Neural cell (in vitro differentiated cells): ENCODE results near the gene ADGB. TPM values are rescaled to one million over a fixed set of nuclear protein-coding genes. Genes with fewer than 3 reads are reported as not detected.

Experiments
- H2AFZ ChIP-seq: fragments of 200-600, 300-800 bp; sonication (generic), shearing (Covaris generic); 2 replicates; pipeline ENCODE4 v1.6.0; 2014; ENCODE audit warnings: low read depth, mild to moderate bottlenecking, antibody characterized with exemption, low read length, moderate library complexity
- H3F3A ChIP-seq: fragments of 200-600 bp; shearing (Covaris generic); 2 replicates; pipeline ENCODE4 v1.6.1; 2016; ENCODE audit warnings: mild to moderate bottlenecking, moderate library complexity, mixed read lengths, antibody characterized with exemption, low read length; ENCODE audit not compliant: insufficient read depth, poor library complexity, severe bottlenecking
- H3K27ac ChIP-seq: fragments of 200-600, 300-800 bp; sonication (generic), shearing (Covaris generic); 2 replicates; pipeline ENCODE4 v1.5.1; 2014; ENCODE audit warnings: mild to moderate bottlenecking, low read length, moderate library complexity
- H3K27me3 ChIP-seq: fragments of 300-800, 200-600 bp; sonication (generic), shearing (Covaris generic); 2 replicates; pipeline ENCODE4 v1.6.0; 2014; ENCODE audit warnings: mild to moderate bottlenecking, low read depth, low read length, moderate library complexity; ENCODE audit not compliant: insufficient read depth
- H3K36me3 ChIP-seq: fragments of 300-800, 200-600 bp; sonication (generic), shearing (Covaris generic); 2 replicates; pipeline ENCODE4 v1.5.1; 2014; ENCODE audit warnings: mild to moderate bottlenecking, antibody characterized with exemption, low read length, moderate library complexity; ENCODE audit not compliant: insufficient read depth
- H3K4me2 ChIP-seq: fragments of 300-800, 200-600 bp; sonication (generic), shearing (Covaris generic); 2 replicates; pipeline ENCODE4 v1.6.0; 2014; ENCODE audit warnings: mild to moderate bottlenecking, low read length
- H3K4me3 ChIP-seq: fragments of 300-800, 200-600 bp; sonication (generic), shearing (Covaris generic); 2 replicates; pipeline ENCODE4 v1.5.1; 2014; ENCODE audit warnings: mild to moderate bottlenecking, low read length, moderate library complexity
- H3K79me2 ChIP-seq: fragments of 200-600 bp; shearing (Covaris generic); replicated peaks from 2 replicates; pipeline ENCODE4 v1.6.0; 2014; ENCODE audit warnings: mild to moderate bottlenecking, low read length, moderate library complexity; ENCODE audit not compliant: insufficient read depth
- H3K9ac ChIP-seq: fragments of 300-800, 200-600 bp; sonication (generic), shearing (Covaris generic); 2 replicates; pipeline ENCODE4 v1.6.1; 2016; ENCODE audit warnings: mild to moderate bottlenecking, low read length, mixed read lengths
- H3K9me2 ChIP-seq: fragments of 200-600 bp; shearing (Covaris generic); 2 replicates; pipeline ENCODE4 v1.6.1; 2016; ENCODE audit warnings: mild to moderate bottlenecking, low read length, mixed read lengths; ENCODE audit not compliant: insufficient read depth
- H3K9me3 ChIP-seq: fragments of 200-600, 300-800 bp; sonication (generic), shearing (Covaris generic); 2 replicates; pipeline ENCODE4 v1.6.1; 2016; ENCODE audit warnings: mild to moderate bottlenecking, mixed run types, low read length, moderate library complexity, mixed read lengths
- H4K20me1 ChIP-seq: fragments of 200-600 bp; shearing (Covaris generic); 2 replicates; pipeline ENCODE4 v1.6.1; 2016; ENCODE audit warnings: mild to moderate bottlenecking, mixed run types; ENCODE audit not compliant: insufficient read depth
- CTCF ChIP-seq: fragments of 450-650 bp; IDR thresholded peaks from 2 replicates; pipeline ENCODE4 v1.5.1; 2014; ENCODE audit warnings: antibody characterized with exemption, mild to moderate bottlenecking, moderate library complexity; ENCODE audit not compliant: poor library complexity, severe bottlenecking
- EP300 ChIP-seq: fragments of 450-650 bp; conservative IDR thresholded peaks from 2 replicates; pipeline ENCODE4 v1.6.1; 2014; ENCODE audit warnings: antibody characterized with exemption, mild to moderate bottlenecking, moderate library complexity; ENCODE audit not compliant: poor library complexity, severe bottlenecking
- EZH2 ChIP-seq: fragments of 200-600, 300-800 bp; shearing (Covaris generic), sonication (generic); IDR thresholded peaks from 2 replicates; pipeline ENCODE4 v1.6.1; 2014; ENCODE audit warnings: antibody characterized with exemption, low read length, borderline replicate concordance, mild to moderate bottlenecking; ENCODE audit not compliant: insufficient read depth, poor library complexity, severe bottlenecking
- MXI1 ChIP-seq: fragments of 450-650 bp; conservative IDR thresholded peaks from 2 replicates; pipeline ENCODE4 v1.6.1; 2014; ENCODE audit warnings: antibody characterized with exemption, mild to moderate bottlenecking; ENCODE audit not compliant: poor library complexity, severe bottlenecking
- POLR2AphosphoS5 ChIP-seq: IDR thresholded peaks from 2 replicates; pipeline ENCODE4 v1.6.1; 2012
- RAD21 ChIP-seq: fragments of 450-650 bp; conservative IDR thresholded peaks from 2 replicates; pipeline ENCODE4 v1.6.1; 2014; ENCODE audit warnings: antibody characterized with exemption, mild to moderate bottlenecking, moderate library complexity
- REST ChIP-seq: IDR thresholded peaks from 2 replicates; pipeline ENCODE4 v1.6.1; 2012; ENCODE audit warnings: borderline replicate concordance
- SMC3 ChIP-seq: fragments of 450-650 bp; conservative IDR thresholded peaks from 2 replicates; pipeline ENCODE4 v1.6.1; 2014; ENCODE audit warnings: antibody characterized with exemption, mild to moderate bottlenecking, moderate library complexity; ENCODE audit not compliant: poor library complexity
- TAF1 ChIP-seq: IDR thresholded peaks from 2 replicates; pipeline ENCODE4 v1.6.1; 2012; ENCODE audit warnings: low read depth
- polyA plus RNA-seq: library from polyadenylated mRNA; depleted of rRNA; stranded (reverse); fragments of >200 nt; gene quantifications from 2 replicates; pipeline ENCODE4 v1.2.3, GENCODE V29; 2014

ADGB gene
- polyA plus RNA-seq, 1 donor from 2014 or later = not detected

- no peaks in the 10 kb centered on the region for H3F3A ChIP-seq
- H4K20me1 ChIP-seq = no peaks in the 10 kb centered on the region
- H3K27me3 ChIP-seq = no peaks in the 10 kb centered on the region
- no peak overlapping the region for H3K9ac ChIP-seq
- no peak overlapping the region for H3K4me2 ChIP-seq
- no peaks in the 10 kb centered on the region for H3K79me2 ChIP-seq
- no peak overlapping the region for H3K4me3 ChIP-seq
- H2AFZ ChIP-seq = no peak overlapping the region
- H3K36me3 ChIP-seq = no peaks in the 10 kb centered on the region
- no peaks in the 10 kb centered on the region for H3K9me2 ChIP-seq
- no peak overlapping the region for H3K27ac ChIP-seq
- TF ChIP-seq SMC3 (no peak), EP300 (no peak), RAD21 (no peak), EZH2 (no peak), CTCF (no peak), REST (no peak), MXI1 (no peak), TAF1 (no peak), POLR2AphosphoS5 (no peak)
- H3K9me3 ChIP-seq = no peaks in the 10 kb centered on the region
Observed at GRCh38 chr6:146860583-146860982, 261.8 kb downstream of the ADGB start.

- no peaks in the 10 kb centered on the region for H3K36me3 ChIP-seq
- TF ChIP-seq TAF1 (no peak), RAD21 (no peak), CTCF (no peak), EP300 (no peak), MXI1 (no peak), REST (no peak), SMC3 (no peak)
- H3F3A ChIP-seq = no peaks in the 10 kb centered on the region
- no peaks in the 10 kb centered on the region for H3K9me3 ChIP-seq
- no peak overlapping the region for H3K27ac ChIP-seq
- H3K27me3 ChIP-seq = no peaks in the 10 kb centered on the region
- H3K9ac ChIP-seq = no peak overlapping the region
- H3K4me2 ChIP-seq = no peak overlapping the region
- H2AFZ ChIP-seq = no peak overlapping the region
- no peaks in the 10 kb centered on the region for H4K20me1 ChIP-seq
- H3K9me2 ChIP-seq = no peaks in the 10 kb centered on the region
- no peaks in the 10 kb centered on the region for H3K79me2 ChIP-seq
- H3K4me3 ChIP-seq = no peak overlapping the region
Observed at GRCh38 chr6:146861029-146861563, 262.3 kb downstream of the ADGB start.
